RPMI8226 (cell line): ENCODE data around the gene DCLK1.
"Not testable (repeated sequence)": the region's sequence is repeated elsewhere in the genome, so short reads cannot be mapped to it uniquely, and the experiment has no call there.

Experiments used
- DNase-seq: peaks from one replicate; pipeline ENCODE4 v3.0.0-alpha.2; 2015

DCLK1 gene

DNA sequence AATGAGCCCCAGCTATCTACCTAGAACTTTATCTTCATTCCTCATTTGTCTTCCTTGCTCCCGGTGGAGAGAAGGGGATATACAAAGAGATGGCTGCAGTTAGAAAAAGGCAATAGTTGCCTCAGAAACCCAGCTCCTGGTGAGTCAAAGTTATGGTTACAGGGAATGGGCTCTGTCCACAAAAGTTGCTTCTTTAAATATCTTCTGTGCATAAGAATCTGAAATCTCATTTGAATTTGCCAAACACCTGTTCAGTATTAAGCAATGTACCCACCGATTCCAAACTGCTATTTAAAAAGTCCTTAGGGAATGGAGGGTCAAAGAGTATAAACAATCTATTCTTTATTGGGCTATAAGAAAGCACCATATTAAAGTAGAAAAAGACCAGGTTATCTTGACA lies 48.4 kb downstream of the DCLK1 start:
- no peak for DNase-seq

DNA sequence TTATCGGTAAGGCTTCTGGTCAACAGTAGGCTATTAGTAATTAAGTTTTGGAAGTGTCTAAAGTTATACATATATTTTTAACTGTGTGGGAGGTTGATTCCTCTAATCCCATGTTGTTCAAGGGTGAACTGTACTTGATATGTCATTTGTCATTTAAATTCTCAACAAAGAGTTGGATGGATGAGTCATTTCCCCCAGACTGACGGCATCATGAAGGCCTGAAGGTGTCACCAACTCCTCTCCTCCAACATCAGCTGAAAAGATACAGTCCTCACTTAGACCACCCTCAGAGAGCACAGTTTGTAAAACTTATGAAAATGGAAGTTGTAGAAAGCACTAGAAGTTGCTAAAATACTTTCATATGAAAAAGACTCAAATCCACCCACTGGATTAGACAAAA lies 48.8 kb downstream of the DCLK1 start:
- DNase-seq, result no peak

GRCh38 chr13:36076211-36076610 lies 55.0 kb downstream of the DCLK1 start:
- DNase-seq, result no peak

DNA sequence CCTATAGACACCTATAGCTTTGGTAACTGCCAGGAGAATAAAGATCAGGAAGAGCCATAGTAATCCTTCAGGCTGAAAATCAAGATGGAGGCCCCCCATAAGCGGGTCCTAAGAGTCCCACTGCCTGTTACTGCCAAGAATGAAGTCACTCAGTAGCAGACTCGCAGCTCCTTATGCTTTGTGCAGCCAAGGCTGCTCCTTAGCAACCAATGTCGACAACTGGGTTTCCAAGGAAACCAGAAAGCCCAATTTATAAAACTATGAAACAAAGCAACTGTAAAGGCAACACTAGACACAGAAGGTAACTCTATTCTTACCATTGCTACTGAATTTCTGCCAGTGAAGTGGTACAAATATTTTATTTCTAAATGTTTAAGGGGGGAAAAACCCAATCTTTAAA lies 56.5 kb downstream of the DCLK1 start:
- DNase-seq, result no peak

GRCh38 chr13:36072152-36072935 lies 58.8 kb downstream of the DCLK1 start:
- DNase-seq, result no peak

DNA sequence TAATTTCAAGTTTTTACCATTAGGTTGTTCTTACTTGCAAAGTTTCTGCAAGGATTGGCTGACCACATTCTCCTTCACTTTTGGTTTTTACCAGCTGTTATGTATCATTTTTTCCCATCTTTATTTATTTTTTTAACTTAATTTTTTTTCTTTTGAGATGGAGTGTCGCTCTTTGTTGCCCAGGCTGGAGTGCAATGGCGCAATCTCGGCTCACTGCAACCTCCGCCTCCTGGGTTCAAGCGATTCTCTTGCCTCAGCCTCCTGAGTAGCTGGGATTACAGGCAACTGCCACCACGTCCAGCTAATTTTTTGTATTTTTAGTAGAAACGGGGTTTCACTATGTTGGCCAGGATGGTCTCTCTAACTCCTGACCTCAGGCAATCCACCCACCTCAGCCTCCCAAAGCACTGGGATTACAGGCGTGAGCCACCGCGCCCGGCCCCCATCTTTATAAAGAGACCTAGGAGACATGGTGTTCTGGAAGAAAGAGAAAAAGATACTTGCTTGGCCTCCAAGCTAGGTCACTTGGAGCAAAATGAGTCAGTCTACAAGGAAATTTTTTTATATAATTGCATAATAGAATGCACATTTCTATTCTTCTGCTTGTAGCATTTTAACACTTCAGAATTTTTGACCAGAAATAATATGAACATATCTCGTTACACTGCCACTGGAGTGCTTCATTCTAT lies 60.5 kb downstream of the DCLK1 start:
- DNase-seq, result not testable (repeated sequence)

GRCh38 chr13:36069881-36070366 lies 61.3 kb downstream of the DCLK1 start:
- DNase-seq, result no peak

GRCh38 chr13:36068991-36069390 lies 62.2 kb downstream of the DCLK1 start:
- no peak for DNase-seq

GRCh38 chr13:36068566-36068965 lies 62.6 kb downstream of the DCLK1 start:
- DNase-seq, result no peak

DNA sequence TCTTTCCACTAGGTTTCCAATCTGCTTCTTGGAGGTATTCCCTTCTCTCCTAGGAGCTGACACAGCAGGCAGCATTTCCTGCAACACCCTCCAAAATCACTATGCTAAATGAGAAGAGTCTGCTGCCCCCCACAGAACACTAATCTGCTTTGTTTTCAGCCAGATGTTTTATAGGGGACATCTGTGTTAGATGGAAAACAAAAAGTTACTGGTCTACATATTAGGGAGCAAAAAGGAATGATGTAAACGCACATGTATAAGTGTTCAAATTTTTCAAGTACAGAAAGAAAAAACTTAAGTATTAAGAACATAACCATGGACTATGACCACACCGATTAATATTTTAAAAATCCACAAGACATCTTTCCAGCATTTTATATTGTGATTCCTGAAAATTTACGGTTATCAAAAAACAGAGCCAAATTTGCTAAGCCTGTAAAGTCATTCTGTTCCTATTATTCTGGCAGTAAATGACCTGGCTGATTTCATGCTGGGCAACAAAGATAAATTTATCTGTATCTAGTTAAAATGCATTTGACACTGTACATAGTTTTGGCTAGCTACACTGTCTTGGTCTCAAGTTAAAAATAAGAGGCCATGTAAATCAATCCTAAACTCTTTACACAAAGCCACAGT lies 63.3 kb downstream of the DCLK1 start:
- DNase-seq, result no peak

GRCh38 chr13:36062249-36062648 lies 68.9 kb downstream of the DCLK1 start:
- no peak for DNase-seq

- no peak for DNase-seq
Observed at GRCh38 chr13:36061621-36062020, 69.6 kb downstream of the DCLK1 start.

GRCh38 chr13:36061054-36061453 lies 70.1 kb downstream of the DCLK1 start:
- DNase-seq, result no peak

- no peak for DNase-seq
Observed at GRCh38 chr13:36059321-36059720, 71.9 kb downstream of the DCLK1 start.

GRCh38 chr13:36058116-36058515 lies 73.1 kb downstream of the DCLK1 start:
- DNase-seq, result no peak

GRCh38 chr13:36057547-36057946 lies 73.6 kb downstream of the DCLK1 start:
- no peak for DNase-seq

GRCh38 chr13:36057041-36057440 lies 74.1 kb downstream of the DCLK1 start:
- no peak for DNase-seq

DNA sequence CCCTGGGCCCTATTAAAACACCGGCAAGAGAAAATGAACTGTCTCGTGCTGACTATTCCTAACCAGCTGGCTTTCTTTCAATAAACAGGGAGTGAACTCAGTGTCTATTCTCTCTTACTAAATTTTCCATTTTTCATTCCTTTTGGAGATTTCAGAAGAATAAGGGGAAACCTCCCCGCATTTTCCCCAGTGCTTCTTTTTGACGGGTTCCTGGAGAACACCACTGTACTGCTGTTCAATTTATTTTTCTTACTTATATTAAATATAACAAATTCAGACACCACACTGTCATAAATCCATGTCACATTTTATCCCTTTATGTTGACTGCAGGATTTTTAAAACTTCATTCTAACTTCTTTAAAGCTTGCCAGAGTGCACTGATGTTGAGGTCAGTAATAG lies 75.8 kb downstream of the DCLK1 start:
- no peak for DNase-seq

GRCh38 chr13:36054041-36054440 lies 77.1 kb downstream of the DCLK1 start:
- no peak for DNase-seq

DNA sequence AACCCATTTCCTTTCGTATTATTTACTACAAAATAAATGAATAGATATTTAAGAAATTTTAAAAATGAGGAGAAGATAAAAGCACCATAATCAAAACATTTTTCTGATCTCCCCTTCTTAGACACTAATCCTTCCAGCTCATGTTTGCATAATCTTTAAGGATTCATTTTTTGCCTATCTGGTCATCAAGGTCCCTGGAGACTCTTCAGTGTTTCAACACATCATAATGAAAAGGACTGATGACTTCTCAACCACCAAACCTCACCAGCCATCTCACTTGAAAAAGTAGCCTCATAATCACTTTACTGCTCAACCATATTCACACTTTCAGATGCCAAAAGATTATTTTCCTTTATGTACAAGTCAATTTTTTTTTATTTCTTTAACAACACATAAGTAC lies 80.1 kb downstream of the DCLK1 start:
- no peak for DNase-seq

- DNase-seq, result no peak
Observed at GRCh38 chr13:36046672-36047071, 84.5 kb downstream of the DCLK1 start.

- no peak for DNase-seq
Observed at GRCh38 chr13:36038785-36039555, 92.2 kb downstream of the DCLK1 start.

DNA sequence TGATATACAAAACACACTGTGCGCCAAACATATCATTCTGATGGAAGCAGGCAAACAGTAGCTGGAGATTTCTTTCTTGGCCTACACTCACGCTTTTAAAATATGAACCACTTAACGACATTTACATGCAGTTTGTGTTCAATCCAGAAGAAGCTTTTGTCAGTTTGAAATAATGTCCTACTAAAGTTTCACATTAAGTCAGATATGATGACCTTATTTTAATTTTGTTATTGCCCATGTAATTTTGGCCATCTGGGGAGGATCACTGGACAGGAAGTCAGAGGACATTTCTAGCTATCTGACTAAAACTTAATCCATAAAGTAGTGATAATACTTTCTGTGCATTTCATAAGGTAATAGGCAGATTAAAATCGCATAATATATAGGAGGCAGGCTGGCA lies 98.1 kb downstream of the DCLK1 start:
- no peak for DNase-seq
